GM18873 (cell line): ENCODE measurements around the gene NLGN1.

Source experiments
- ATAC-seq: cut with Tn5 transposase; IDR thresholded peaks from one replicate; pipeline ENCODE4 v1.9.1; 2021; ENCODE audit warnings: mild to moderate bottlenecking, moderate library complexity, moderate number of reproducible peaks; ENCODE audit not compliant: unreplicated experiment, low FRiP score

The NLGN1 gene

GRCh38 chr3:173939331-173939730 is 541.8 kb downstream of the NLGN1 start:
- no peak for ATAC-seq

- no peak for ATAC-seq
These were observed 545.7 kb downstream of the NLGN1 start for GRCh38 chr3:173943264-173943663.

- ATAC-seq = no peak
These were observed 547.6 kb downstream of the NLGN1 start for GRCh38 chr3:173945170-173945569.

- ATAC-seq = no peak
These were observed 548.3 kb downstream of the NLGN1 start for GRCh38 chr3:173945806-173946205.

GRCh38 chr3:173954647-173955046 is 557.1 kb downstream of the NLGN1 start:
- no peak for ATAC-seq

- ATAC-seq = no peak
These were observed 560.1 kb downstream of the NLGN1 start for GRCh38 chr3:173957646-173958045.

GRCh38 chr3:173958805-173959204 is 561.3 kb downstream of the NLGN1 start:
- no peak for ATAC-seq

GRCh38 chr3:173970281-173970680 is 572.7 kb downstream of the NLGN1 start:
- no peak for ATAC-seq

- ATAC-seq = no peak
These were observed 578.7 kb downstream of the NLGN1 start for GRCh38 chr3:173976281-173976680.

- ATAC-seq = no peak
These were observed 580.2 kb downstream of the NLGN1 start for GRCh38 chr3:173977747-173978146.

GRCh38 chr3:173983343-173983742 is 585.8 kb downstream of the NLGN1 start:
- ATAC-seq = no peak

- ATAC-seq = no peak
These were observed 589.4 kb downstream of the NLGN1 start for GRCh38 chr3:173986861-173987410.

GRCh38 chr3:173988909-173989308 is 591.4 kb downstream of the NLGN1 start:
- no peak for ATAC-seq

- no peak for ATAC-seq
These were observed 594.9 kb downstream of the NLGN1 start for GRCh38 chr3:173992416-173992815.

GRCh38 chr3:173993299-173993698 is 595.8 kb downstream of the NLGN1 start:
- ATAC-seq = no peak

GRCh38 chr3:174000675-174001074 is 603.1 kb downstream of the NLGN1 start:
- ATAC-seq = no peak

- ATAC-seq = no peak
These were observed 605.0 kb downstream of the NLGN1 start for GRCh38 chr3:174002543-174002942.

- no peak for ATAC-seq
These were observed 613.4 kb downstream of the NLGN1 start for GRCh38 chr3:174010907-174011306.

GRCh38 chr3:174016186-174016585 is 618.6 kb downstream of the NLGN1 start:
- ATAC-seq = no peak

- ATAC-seq = no peak
These were observed 622.6 kb downstream of the NLGN1 start for GRCh38 chr3:174020156-174020555.

GRCh38 chr3:174023421-174023820 is 625.9 kb downstream of the NLGN1 start:
- ATAC-seq = no peak

- no peak for ATAC-seq
These were observed 631.1 kb downstream of the NLGN1 start for GRCh38 chr3:174028673-174029072.

GRCh38 chr3:174035328-174035886 is 637.9 kb downstream of the NLGN1 start:
- ATAC-seq = no peak
